Tibial artery (tissue), 4 donors: ENCODE results near the gene ERGIC1.

Source experiments
- DNase-seq, 2 donors: peaks; one replicate each; pipeline ENCODE4 v3.0.0-alpha.2; 2019
- H3K27ac ChIP-seq, 2 donors: fragments of 200-600 bp; sonication (generic) in 1 of 2; 1 replicate in 1 of 2; 2 replicates in 1 of 2; pipeline ENCODE4 v1.5.1; 2018 to 2019; ENCODE audit warnings: mild to moderate bottlenecking in 1 of 2
- H3K27me3 ChIP-seq, 2 donors: fragments of 200-600 bp; sonication (generic) in 1 of 2; one replicate each; pipeline versions ENCODE4 v1.5.1 to v1.6.0; 2016 to 2019
- H3K36me3 ChIP-seq, 3 donors: fragments of 200-600 bp; sonication (generic) in 2 of 3; one replicate each; pipeline ENCODE4 v1.5.1; 2016 to 2019; ENCODE audit warnings: mild to moderate bottlenecking in 2 of 3
- H3K4me1 ChIP-seq, 4 donors: fragments of 200-600 bp; sonication (generic) in 2 of 4; 1 replicate in 3 of 4; 2 replicates in 1 of 4; pipeline ENCODE4 v1.5.1; 2016 to 2019
- H3K4me3 ChIP-seq, 2 donors: fragments of 200-600 bp; sonication (generic) in 1 of 2; 1 replicate in 1 of 2; 2 replicates in 1 of 2; pipeline ENCODE4 v1.5.1; 2018 to 2019; ENCODE audit warnings: mild to moderate bottlenecking in 2 of 2
- H3K9me3 ChIP-seq, 3 donors: fragments of 200-600 bp; sonication (generic) in 1 of 3; one replicate each; pipeline ENCODE4 v1.5.1; 2016 to 2019
- intact Hi-C: fragments of 100-400 bp; cut with DNase I; formaldehyde crosslinking; loops from one replicate; pipeline ENCODE4 v1.15.0; 2023; ENCODE audit warnings: low total_unique reads
- TF ChIP-seq, protein P1 (sequence below), 2 experiments: fragments of 200-600 bp in 1 of 2; fragments of 450-650 bp in 1 of 2; IDR thresholded peaks; one replicate each; pipeline ENCODE4 v1.5.1; 2017 to 2019; ENCODE audit warnings: antibody characterized with exemption in 2 of 2, mild to moderate bottlenecking in 1 of 2, moderate library complexity in 1 of 2

ERGIC1 gene

DNA sequence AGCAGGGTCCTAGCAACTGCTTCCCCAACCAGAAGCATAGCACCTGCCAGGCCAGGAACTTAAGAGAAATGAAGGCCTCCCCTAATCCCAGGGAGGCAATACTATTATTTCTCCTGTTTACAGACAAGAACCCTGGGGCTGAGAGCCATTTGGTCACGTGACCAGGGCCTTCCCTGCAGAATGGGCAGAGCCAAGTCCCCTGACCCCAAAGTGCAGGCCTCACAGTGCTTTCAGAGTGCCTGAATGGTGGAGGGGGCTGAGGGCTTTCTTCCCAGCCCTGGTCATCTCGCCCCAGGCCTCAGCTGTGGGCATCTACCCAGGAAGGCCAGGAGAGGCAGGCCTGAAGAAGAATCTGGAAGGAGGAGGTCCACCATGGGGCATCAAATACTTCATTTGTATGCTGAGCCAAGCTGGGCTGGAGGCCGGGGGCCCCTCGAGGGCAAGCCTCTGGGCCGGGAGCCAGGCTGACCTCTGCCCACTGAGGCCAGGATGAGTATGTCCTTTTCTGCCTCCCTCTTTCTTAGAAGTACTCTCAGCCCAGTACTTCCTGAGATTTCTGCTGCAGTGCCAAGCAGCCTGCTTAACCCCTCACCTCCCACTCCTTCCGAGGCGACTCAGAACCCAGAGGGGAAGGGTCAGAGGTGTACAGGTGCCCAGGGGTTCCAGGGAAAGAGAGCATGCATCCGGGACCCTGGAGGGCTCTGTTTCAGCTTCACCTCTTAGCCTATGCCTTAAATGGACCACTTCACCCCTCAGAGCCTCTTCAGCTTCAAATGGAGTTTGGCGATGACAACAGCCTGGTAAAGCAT lies 44.2 kb upstream of the ERGIC1 start:
- H3K9me3 ChIP-seq, result no peaks in the 10 kb centered on the region
- TF ChIP-seq, protein P1, sequence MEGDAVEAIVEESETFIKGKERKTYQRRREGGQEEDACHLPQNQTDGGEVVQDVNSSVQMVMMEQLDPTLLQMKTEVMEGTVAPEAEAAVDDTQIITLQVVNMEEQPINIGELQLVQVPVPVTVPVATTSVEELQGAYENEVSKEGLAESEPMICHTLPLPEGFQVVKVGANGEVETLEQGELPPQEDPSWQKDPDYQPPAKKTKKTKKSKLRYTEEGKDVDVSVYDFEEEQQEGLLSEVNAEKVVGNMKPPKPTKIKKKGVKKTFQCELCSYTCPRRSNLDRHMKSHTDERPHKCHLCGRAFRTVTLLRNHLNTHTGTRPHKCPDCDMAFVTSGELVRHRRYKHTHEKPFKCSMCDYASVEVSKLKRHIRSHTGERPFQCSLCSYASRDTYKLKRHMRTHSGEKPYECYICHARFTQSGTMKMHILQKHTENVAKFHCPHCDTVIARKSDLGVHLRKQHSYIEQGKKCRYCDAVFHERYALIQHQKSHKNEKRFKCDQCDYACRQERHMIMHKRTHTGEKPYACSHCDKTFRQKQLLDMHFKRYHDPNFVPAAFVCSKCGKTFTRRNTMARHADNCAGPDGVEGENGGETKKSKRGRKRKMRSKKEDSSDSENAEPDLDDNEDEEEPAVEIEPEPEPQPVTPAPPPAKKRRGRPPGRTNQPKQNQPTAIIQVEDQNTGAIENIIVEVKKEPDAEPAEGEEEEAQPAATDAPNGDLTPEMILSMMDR (IDR thresholded peaks at IDR 0.05), result no peak
- no peaks in the 10 kb centered on the region for H3K27me3 ChIP-seq
- intact Hi-C loops, result no loop called here
- H3K4me1 ChIP-seq, result peaks cover 12 to 72% (median 67%) of the 10 kb centered on the region in 4 donors
- H3K4me3 ChIP-seq, result no peak overlapping the region
- DNase-seq, result peak in 1 of 2 donors; percentile 73
- no peaks in the 10 kb centered on the region for H3K36me3 ChIP-seq
- H3K27ac ChIP-seq, result peak overlapping the region; percentile 87 to 90

DNA sequence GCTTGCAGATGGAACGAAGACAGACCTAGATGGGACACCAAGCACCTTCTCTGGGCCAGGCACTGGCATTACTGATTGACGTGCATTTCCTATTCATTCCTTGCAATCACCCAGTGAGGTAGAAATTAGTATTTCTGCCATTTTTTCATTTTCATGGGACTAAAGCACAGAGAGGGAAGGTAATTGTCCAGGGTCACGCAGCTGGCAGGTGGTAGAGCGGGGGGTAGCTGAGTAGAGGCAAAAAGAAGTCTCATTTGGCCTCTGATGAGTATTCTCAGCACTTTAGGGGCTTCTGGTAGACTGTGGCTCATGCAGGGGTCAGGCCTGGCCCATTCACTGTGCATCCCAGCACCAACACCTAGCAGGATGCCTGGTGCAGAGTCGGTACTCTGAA lies 43.6 kb upstream of the ERGIC1 start:
- TF ChIP-seq, protein P1 (IDR thresholded peaks at IDR 0.05), result no peak
- Histone ChIP-seq H3K27me3 (no peaks in the 10 kb centered on the region), H3K9me3 (no peaks in the 10 kb centered on the region), H3K4me3 (no peak overlapping the region), H3K27ac (peak overlapping the region; percentile 87 to 90), H3K36me3 (no peaks in the 10 kb centered on the region), H3K4me1 (peaks cover 12 to 75% (median 67%) of the 10 kb centered on the region in 4 donors)
- intact Hi-C loops, result no loop called here
- peak in 1 of 2 donors; percentile 40 for DNase-seq

DNA sequence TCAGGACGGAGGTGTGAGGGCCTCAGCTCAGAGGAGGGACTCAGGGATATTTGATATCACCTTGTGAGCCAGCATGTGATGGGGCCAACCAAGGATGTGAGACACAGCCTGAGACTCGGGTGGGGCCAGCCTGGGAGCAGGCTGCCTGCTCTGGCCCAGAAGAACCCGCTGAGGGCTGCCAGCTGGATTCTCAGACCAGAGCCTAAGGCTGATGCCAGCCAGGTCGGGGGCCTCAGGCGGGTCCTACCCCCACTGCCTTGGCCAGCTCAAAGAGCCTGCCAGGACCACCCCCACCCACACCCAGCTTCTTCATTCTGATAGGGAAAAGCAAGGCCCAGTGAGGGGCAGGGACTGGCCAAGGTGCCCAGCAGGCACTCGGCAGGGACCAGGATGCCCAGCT lies 42.8 kb upstream of the ERGIC1 start:
- TF ChIP-seq, protein P1 (IDR thresholded peaks at IDR 0.05), result no peak
- H3K9me3 ChIP-seq, result no peaks in the 10 kb centered on the region
- no peak overlapping the region for H3K4me3 ChIP-seq
- H3K4me1 ChIP-seq, result peaks cover 12 to 83% (median 73%) of the 10 kb centered on the region in 4 donors
- H3K27ac ChIP-seq, result peak overlapping the region; percentile 87 to 90
- peak in 1 of 2 donors; percentile 69 for DNase-seq
- intact Hi-C loops, result no loop called here
- H3K36me3 ChIP-seq, result no peaks in the 10 kb centered on the region
- no peaks in the 10 kb centered on the region for H3K27me3 ChIP-seq

DNA sequence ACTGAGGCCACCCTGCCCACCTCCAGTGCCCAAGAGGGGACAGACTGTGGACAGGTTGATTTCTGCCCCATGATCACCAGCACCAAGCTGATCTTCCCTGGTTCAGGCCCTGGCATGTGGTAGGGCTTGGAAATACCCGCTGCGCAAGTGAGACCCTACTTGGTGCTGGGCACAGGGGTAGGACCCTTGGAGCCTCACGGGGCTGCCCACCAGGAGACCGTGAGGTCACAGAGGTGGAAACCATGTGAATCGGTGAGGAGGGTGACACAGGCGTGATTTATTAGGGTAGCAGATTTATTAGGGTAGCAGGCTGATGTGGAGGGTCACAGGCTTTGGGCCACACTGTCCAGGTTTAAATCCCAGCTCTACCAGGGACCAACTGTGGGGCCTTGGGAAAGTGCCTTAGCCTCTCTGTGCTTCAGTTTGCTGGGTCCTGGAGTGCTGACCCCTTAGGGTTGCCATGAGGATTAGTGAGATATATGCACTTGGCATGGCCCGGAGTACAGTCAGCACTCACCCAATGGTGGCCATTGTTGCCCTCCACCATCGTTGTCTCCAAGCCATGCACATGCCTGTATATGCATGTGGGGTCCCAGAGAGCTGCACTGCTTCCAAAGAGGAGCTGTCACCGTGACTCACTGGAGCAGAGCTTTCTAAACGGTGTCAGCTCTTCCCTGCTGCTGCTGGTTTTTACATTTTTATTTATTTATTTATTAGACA lies 42.2 kb upstream of the ERGIC1 start:
- Histone ChIP-seq H3K4me1 (peaks cover 12 to 89% (median 79%) of the 10 kb centered on the region in 4 donors), H3K9me3 (no peaks in the 10 kb centered on the region), H3K27ac (peak overlapping the region; percentile 87 to 90), H3K27me3 (no peaks in the 10 kb centered on the region), H3K4me3 (no peak overlapping the region), H3K36me3 (no peaks in the 10 kb centered on the region)
- intact Hi-C loops, result no loop called here
- TF ChIP-seq, protein P1 (IDR thresholded peaks at IDR 0.05), result no peak
- peak in 1 of 2 donors; percentile 62 for DNase-seq

DNA sequence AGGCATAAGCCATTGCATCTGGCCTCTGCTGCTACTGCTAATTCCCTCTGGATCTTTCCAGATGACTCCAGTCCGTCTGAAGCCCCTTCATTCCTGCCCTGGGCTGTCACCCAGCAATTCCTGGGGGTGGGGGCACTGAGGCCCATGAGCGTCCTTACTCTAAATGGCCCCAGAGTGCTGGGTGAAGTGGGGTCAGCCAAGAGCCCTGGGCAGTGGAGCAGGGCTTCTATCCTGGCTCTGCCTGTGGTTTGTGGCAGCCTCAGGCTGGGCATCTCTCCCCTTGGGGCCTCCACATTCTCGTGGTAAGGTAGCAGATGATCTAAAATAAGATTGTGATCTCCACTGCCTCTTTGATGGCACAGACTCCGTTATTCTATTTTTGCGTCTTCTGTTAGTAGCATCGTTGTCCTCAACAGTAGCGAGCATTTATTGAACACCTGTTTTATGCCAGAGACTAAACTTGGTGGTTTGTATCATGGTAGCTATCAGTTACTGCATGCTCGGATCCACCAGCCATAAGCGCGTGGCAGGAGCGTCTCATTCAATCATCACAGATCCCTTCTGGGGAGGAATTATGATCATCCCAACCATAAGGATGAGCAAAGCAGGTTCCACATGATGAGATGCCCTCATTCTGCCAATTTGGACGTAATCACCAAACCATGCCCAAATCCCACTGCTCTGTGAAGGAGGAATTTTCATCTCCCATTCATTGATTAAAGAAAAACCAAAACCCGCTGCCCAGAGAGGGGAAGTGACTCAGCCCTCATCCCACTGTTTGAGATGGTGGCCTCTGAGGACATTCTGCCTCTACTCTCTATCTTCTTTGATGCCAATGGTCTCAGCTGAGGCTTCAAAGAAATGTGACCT lies 41.1 kb upstream of the ERGIC1 start:
- Histone ChIP-seq H3K27me3 (no peaks in the 10 kb centered on the region), H3K4me3 (no peak overlapping the region), H3K36me3 (no peaks in the 10 kb centered on the region), H3K4me1 (peaks cover 12 to 97% (median 85%) of the 10 kb centered on the region in 4 donors), H3K27ac (peak overlapping the region; percentile 87 to 90), H3K9me3 (no peaks in the 10 kb centered on the region)
- intact Hi-C loops, result no loop called here
- DNase-seq, result peak in 1 of 2 donors; percentile 60
- TF ChIP-seq, protein P1 (IDR thresholded peaks at IDR 0.05), result no peak
